HepG2 (cell line): ENCODE measurements around the gene SPIRE1. TPM values are rescaled to one million over a fixed set of nuclear protein-coding genes. Genes with fewer than 3 reads are reported as not detected.

ENCODE experiments used
- CREB1 ChIP-seq, 2 experiments: fragments of 450-650 bp in 1 of 2; IDR thresholded peaks; 2 replicates each; pipeline ENCODE4 v1.6.1; 2016 to 2017; ENCODE audit warnings: control low read depth in 1 of 2, mild to moderate bottlenecking in 1 of 2, missing compliant biosample characterization in 1 of 2, missing genetic modification characterization in 1 of 2
- FOXA1 ChIP-seq, 2 experiments: fragments of 450-650 bp in 1 of 2; sonication (generic) in 1 of 2; formaldehyde crosslinking in 1 of 2; IDR thresholded peaks; 2 replicates each; pipeline versions ENCODE4 v1.4.0 to v1.6.1; 2016 to 2020; ENCODE audit warnings: missing genetic modification reagents in 1 of 2
- GATAD2A ChIP-seq: IDR thresholded peaks from 2 replicates; pipeline ENCODE4 v1.6.1; 2016
- HOXA3 ChIP-seq: sonication (generic); formaldehyde crosslinking; IDR thresholded peaks from 2 replicates; pipeline ENCODE4 v1.5.0; 2020; ENCODE audit warnings: missing genetic modification reagents
- MAF1 ChIP-seq: sonication (generic); formaldehyde crosslinking; IDR thresholded peaks from 2 replicates; pipeline ENCODE4 v1.5.0; 2020; ENCODE audit warnings: missing genetic modification reagents, borderline replicate concordance
- MAFF ChIP-seq: IDR thresholded peaks from 2 replicates; pipeline ENCODE4 v1.6.1; 2011; ENCODE audit warnings: low read depth, low read length, improper control_type of control experiment
- RBAK ChIP-seq: sonication (generic); formaldehyde crosslinking; IDR thresholded peaks from 2 replicates; pipeline ENCODE4 v1.5.1; 2020; ENCODE audit warnings: mild to moderate bottlenecking, missing genetic modification reagents
- SAP130 ChIP-seq: IDR thresholded peaks from 2 replicates; pipeline ENCODE4 v1.6.1; 2016; ENCODE audit warnings: low read depth
- SRSF1 ChIP-seq: fragments of 200-400 bp; formaldehyde crosslinking; optimal IDR thresholded peaks from 2 replicates; pipeline ENCODE3; 2017; ENCODE audit warnings: mild to moderate bottlenecking, low read depth, low read length, moderate library complexity
- ZBTB20 ChIP-seq: sonication (generic); formaldehyde crosslinking; IDR thresholded peaks from 2 replicates; pipeline ENCODE4 v1.8.1; 2023; ENCODE audit warnings: missing genetic modification reagents, low read depth, mild to moderate bottlenecking, borderline replicate concordance
- ZBTB3 ChIP-seq: sonication (generic); formaldehyde crosslinking; IDR thresholded peaks from 2 replicates; pipeline ENCODE4 v1.4.0; 2020; ENCODE audit warnings: low read depth, mild to moderate bottlenecking, moderate library complexity, missing genetic modification reagents, borderline replicate concordance
- ZNF224 ChIP-seq: sonication (generic); formaldehyde crosslinking; IDR thresholded peaks from 2 replicates; pipeline ENCODE4 v1.5.0; 2020; ENCODE audit warnings: mild to moderate bottlenecking, missing genetic modification reagents
- ZNF441 ChIP-seq: sonication (generic); formaldehyde crosslinking; IDR thresholded peaks from 2 replicates; pipeline ENCODE4 v1.7.0; 2021; ENCODE audit warnings: missing genetic modification reagents, borderline replicate concordance
- ZNF510 ChIP-seq: sonication (generic); formaldehyde crosslinking; IDR thresholded peaks from 2 replicates; pipeline ENCODE4 v1.4.0; 2020; ENCODE audit warnings: low read depth, mild to moderate bottlenecking, missing genetic modification reagents
- ZNF546 ChIP-seq: sonication (generic); formaldehyde crosslinking; conservative IDR thresholded peaks from 2 replicates; pipeline ENCODE4 v1.8.1; 2023; ENCODE audit warnings: mild to moderate bottlenecking, missing genetic modification reagents
- ZNF749 ChIP-seq: sonication (generic); formaldehyde crosslinking; IDR thresholded peaks from 2 replicates; pipeline ENCODE4 v1.8.0; 2022; ENCODE audit warnings: mild to moderate bottlenecking, missing genetic modification reagents, moderate library complexity, borderline replicate concordance
- polyA plus RNA-seq, 8 experiments: library from polyadenylated mRNA; depleted of rRNA in 3 of 8; stranded (reverse) in 7 of 8; unstranded in 1 of 8; fragments of >200 nt; fragmentation: Illumina TruSeq in 4 of 8; extraction: Trizol in 4 of 8; gene quantifications; 2 replicates each; pipeline versions ENCODE4 v1.2.1 to v1.2.3, GENCODE V29; 2011 to 2016; ENCODE audit warnings: low read depth in 4 of 8, missing spikeins in 1 of 8, mixed read lengths in 1 of 8; ENCODE audit not compliant: insufficient read depth in 1 of 8
- total RNA-seq, 5 experiments: library from RNA; depleted of rRNA; stranded (reverse); fragments of >200 nt; fragmentation: Illumina TruSeq; extraction: Trizol; gene quantifications; 2 replicates each; pipeline ENCODE4 v1.2.3, GENCODE V29; 2016; ENCODE audit warnings: low read depth in 1 of 5
- TF ChIP-seq, protein P1 (sequence below): sonication (generic); formaldehyde crosslinking; IDR thresholded peaks from 2 replicates; pipeline ENCODE4 v1.5.0; 2020; ENCODE audit warnings: mild to moderate bottlenecking, missing genetic modification reagents, moderate library complexity
- TF ChIP-seq, protein P2 (sequence below): sonication (generic); formaldehyde crosslinking; IDR thresholded peaks from 2 replicates; pipeline ENCODE4 v1.5.0; 2020; ENCODE audit warnings: missing genetic modification reagents, mild to moderate bottlenecking, borderline replicate concordance
- TF ChIP-seq, protein P3 (sequence below): IDR thresholded peaks from 2 replicates; pipeline ENCODE4 v1.6.1; 2016; ENCODE audit warnings: low read depth, missing genetic modification reagents, missing compliant biosample characterization

The SPIRE1 gene
- total and polyA plus RNA-seq, 2 of the 13 experiments (the other 11 are each of a cell fraction or from before 2014, with no cell fraction given) = 9.9 to 21.3 TPM

DNA sequence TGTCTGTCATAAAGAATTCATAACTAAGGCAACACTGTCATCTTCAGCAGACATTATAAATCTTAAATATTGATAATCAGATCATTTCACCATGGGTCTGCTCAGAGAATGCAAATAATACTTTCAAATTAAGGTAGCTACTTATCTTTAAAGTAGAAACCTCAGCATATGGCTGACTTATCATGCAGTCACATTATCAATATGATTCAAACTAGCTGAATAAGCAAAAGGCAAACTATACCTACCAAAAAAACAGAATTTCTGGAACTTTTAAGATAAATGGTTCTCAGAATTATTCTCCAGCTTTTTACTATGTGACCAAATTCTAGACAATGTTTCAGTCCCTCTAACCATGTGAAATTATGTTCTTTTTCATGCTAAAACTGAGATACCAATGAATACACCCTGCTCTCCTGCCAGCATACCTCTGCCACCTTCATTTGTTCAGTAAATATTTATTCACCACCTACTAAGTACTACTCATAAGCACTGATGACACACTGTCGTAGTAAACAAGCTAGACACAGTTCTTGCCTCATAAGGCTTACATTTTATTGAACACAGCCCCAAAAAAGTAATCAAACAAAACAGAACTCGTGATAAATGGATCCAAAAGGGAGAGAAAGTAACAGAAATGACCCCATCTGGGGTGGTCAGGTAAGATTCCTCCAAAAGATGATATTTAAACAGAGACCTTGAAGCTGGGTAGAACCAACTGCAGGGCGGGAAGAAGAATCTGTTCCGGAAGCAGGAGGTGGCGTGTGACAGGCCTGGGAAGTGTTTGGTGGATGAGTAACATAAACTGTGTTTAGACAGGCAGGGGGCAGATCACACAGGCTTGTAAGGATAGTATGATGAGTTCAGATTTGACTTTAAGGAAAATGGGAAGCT lies 17.7 kb downstream of the SPIRE1 start (continued):
- TF ChIP-seq ZNF441 = no peak
- TF ChIP-seq SAP130 (CRISPR knock-in tag) = peak; percentile 35; the same call in 1 of the 2 replicates
- no peak for TF ChIP-seq ZNF510
- TF ChIP-seq MAF1 (CRISPR knock-in tag) = no peak
- 0 out of 2 replicates have a peak, but pooled peaks have one; percentile 38 for TF ChIP-seq FOXA1 (IDR thresholded peaks at IDR 0.05)
- 0 out of 2 replicates have a peak, but pooled peaks have one; percentile 17 for TF ChIP-seq FOXA1 (CRISPR knock-in tag; IDR thresholded peaks at IDR 0.05)
- TF ChIP-seq, protein P1, sequence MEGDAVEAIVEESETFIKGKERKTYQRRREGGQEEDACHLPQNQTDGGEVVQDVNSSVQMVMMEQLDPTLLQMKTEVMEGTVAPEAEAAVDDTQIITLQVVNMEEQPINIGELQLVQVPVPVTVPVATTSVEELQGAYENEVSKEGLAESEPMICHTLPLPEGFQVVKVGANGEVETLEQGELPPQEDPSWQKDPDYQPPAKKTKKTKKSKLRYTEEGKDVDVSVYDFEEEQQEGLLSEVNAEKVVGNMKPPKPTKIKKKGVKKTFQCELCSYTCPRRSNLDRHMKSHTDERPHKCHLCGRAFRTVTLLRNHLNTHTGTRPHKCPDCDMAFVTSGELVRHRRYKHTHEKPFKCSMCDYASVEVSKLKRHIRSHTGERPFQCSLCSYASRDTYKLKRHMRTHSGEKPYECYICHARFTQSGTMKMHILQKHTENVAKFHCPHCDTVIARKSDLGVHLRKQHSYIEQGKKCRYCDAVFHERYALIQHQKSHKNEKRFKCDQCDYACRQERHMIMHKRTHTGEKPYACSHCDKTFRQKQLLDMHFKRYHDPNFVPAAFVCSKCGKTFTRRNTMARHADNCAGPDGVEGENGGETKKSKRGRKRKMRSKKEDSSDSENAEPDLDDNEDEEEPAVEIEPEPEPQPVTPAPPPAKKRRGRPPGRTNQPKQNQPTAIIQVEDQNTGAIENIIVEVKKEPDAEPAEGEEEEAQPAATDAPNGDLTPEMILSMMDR (CRISPR knock-in tag) = peak; percentile 25; the same call in 1 of the 2 replicates
- TF ChIP-seq ZNF546 (CRISPR knock-in tag) = no peak
- no peak for TF ChIP-seq ZNF224 (CRISPR knock-in tag)
- no peak for TF ChIP-seq SRSF1
- TF ChIP-seq ZBTB3 (CRISPR knock-in tag) = no peak
- no peak for TF ChIP-seq ZBTB20
- TF ChIP-seq MAFF = peak; percentile 61; the same call in 1 of the 2 replicates
- TF ChIP-seq, protein P2, sequence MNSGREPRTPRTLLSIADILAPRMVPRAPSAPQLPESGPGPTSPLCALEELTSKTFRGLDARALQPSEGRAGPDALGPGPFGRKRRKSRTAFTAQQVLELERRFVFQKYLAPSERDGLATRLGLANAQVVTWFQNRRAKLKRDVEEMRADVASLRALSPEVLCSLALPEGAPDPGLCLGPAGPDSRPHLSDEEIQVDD (CRISPR knock-in tag) = no peak
- TF ChIP-seq ZNF749 (CRISPR knock-in tag) = no peak
- no peak for TF ChIP-seq CREB1 (IDR thresholded peaks at IDR 0.05)
- peak; percentile 42; the same call in 1 of the 2 replicates for TF ChIP-seq CREB1 (CRISPR knock-in tag; IDR thresholded peaks at IDR 0.05)
- TF ChIP-seq, protein P3, sequence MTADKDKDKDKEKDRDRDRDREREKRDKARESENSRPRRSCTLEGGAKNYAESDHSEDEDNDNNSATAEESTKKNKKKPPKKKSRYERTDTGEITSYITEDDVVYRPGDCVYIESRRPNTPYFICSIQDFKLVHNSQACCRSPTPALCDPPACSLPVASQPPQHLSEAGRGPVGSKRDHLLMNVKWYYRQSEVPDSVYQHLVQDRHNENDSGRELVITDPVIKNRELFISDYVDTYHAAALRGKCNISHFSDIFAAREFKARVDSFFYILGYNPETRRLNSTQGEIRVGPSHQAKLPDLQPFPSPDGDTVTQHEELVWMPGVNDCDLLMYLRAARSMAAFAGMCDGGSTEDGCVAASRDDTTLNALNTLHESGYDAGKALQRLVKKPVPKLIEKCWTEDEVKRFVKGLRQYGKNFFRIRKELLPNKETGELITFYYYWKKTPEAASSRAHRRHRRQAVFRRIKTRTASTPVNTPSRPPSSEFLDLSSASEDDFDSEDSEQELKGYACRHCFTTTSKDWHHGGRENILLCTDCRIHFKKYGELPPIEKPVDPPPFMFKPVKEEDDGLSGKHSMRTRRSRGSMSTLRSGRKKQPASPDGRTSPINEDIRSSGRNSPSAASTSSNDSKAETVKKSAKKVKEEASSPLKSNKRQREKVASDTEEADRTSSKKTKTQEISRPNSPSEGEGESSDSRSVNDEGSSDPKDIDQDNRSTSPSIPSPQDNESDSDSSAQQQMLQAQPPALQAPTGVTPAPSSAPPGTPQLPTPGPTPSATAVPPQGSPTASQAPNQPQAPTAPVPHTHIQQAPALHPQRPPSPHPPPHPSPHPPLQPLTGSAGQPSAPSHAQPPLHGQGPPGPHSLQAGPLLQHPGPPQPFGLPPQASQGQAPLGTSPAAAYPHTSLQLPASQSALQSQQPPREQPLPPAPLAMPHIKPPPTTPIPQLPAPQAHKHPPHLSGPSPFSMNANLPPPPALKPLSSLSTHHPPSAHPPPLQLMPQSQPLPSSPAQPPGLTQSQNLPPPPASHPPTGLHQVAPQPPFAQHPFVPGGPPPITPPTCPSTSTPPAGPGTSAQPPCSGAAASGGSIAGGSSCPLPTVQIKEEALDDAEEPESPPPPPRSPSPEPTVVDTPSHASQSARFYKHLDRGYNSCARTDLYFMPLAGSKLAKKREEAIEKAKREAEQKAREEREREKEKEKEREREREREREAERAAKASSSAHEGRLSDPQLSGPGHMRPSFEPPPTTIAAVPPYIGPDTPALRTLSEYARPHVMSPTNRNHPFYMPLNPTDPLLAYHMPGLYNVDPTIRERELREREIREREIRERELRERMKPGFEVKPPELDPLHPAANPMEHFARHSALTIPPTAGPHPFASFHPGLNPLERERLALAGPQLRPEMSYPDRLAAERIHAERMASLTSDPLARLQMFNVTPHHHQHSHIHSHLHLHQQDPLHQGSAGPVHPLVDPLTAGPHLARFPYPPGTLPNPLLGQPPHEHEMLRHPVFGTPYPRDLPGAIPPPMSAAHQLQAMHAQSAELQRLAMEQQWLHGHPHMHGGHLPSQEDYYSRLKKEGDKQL = no peak
- TF ChIP-seq HOXA3 (CRISPR knock-in tag) = peak; percentile 35; the same call in 1 of the 2 replicates
- peak; percentile 47; the same call in 1 of the 2 replicates for TF ChIP-seq GATAD2A (CRISPR knock-in tag)
- no peak for TF ChIP-seq RBAK
